ENCODE measurements around the gene AHSA1.
"Not testable (repeated sequence)": the region's sequence is repeated elsewhere in the genome, so short reads cannot be mapped to it uniquely, and the experiment has no call there.

Gene AHSA1

GRCh38 chr14:77457522-77458248, at the start of gene AHSA1, which contains the start of gene VIPAS39:
Gene AHSA1, plus strand, starts transcription at chr14:77458093. Its CDS starts 97 bp downstream, at chr14:77458190.
Gene VIPAS39, minus strand, starts transcription at chr14:77457601. Its CDS starts 3,499 bp downstream, at chr14:77454102.
- DNase-seq: peak; percentile 99

GRCh38 chr14:77409131-77409533, 48.8 kb upstream of the AHSA1 start:
- no peak for DNase-seq

- DNase-seq: not testable (repeated sequence)
Measured at GRCh38 chr14:77415403-77416030, 42.4 kb upstream of the AHSA1 start.

GRCh38 chr14:77416098-77416497, 41.8 kb upstream of the AHSA1 start:
- not testable (repeated sequence) for DNase-seq

- DNase-seq: peak; percentile 33
Measured at GRCh38 chr14:77416836-77417235, 41.1 kb upstream of the AHSA1 start.

GRCh38 chr14:77421201-77421600, 36.7 kb upstream of the AHSA1 start:
- DNase-seq: no peak

GRCh38 chr14:77423423-77423822, 34.5 kb upstream of the AHSA1 start, which contains the start of gene NOXRED1:
Gene NOXRED1, minus strand, starts transcription at chr14:77423523. Its CDS starts 634 bp downstream, at chr14:77422889.
- DNase-seq: no peak

GRCh38 chr14:77424862-77425261, 33.0 kb upstream of the AHSA1 start:
- no peak for DNase-seq

- DNase-seq: no peak
Measured at GRCh38 chr14:77426396-77426795, 31.5 kb upstream of the AHSA1 start.

- DNase-seq: no peak
Measured at GRCh38 chr14:77436042-77436441, 21.9 kb upstream of the AHSA1 start.

GRCh38 chr14:77438596-77438995, 19.3 kb upstream of the AHSA1 start:
- no peak for DNase-seq

GRCh38 chr14:77439861-77440260, 18.0 kb upstream of the AHSA1 start:
- DNase-seq: no peak

- DNase-seq: no peak
Measured at GRCh38 chr14:77442196-77442595, 15.7 kb upstream of the AHSA1 start.

GRCh38 chr14:77455966-77456640, 1.8 kb upstream of the AHSA1 start:
- no peak for DNase-seq

- DNase-seq: no peak
Measured at GRCh38 chr14:77457115-77457521, 775 bp upstream of the AHSA1 start.

GRCh38 chr14:77458249-77458950, 507 bp downstream of the AHSA1 start:
- DNase-seq: peak; percentile 37

- DNase-seq: peak; percentile 65
Measured at GRCh38 chr14:77459072-77459723, 1.3 kb downstream of the AHSA1 start.

GRCh38 chr14:77467801-77468200, 9.9 kb downstream of the AHSA1 start:
- DNase-seq: no peak

- no peak for DNase-seq
Measured at GRCh38 chr14:77469067-77469505, 11.2 kb downstream of the AHSA1 start.

GRCh38 chr14:77469539-77469938, 11.6 kb downstream of the AHSA1 start:
- DNase-seq: no peak

- DNase-seq: no peak
Measured at GRCh38 chr14:77470224-77470870, 12.5 kb downstream of the AHSA1 start.

GRCh38 chr14:77473921-77474320, 16.0 kb downstream of the AHSA1 start:
- no peak for DNase-seq
